Motor neuron (in vitro differentiated cells): ENCODE data around the gene PVALEF. TPM values are rescaled to one million over a fixed set of nuclear protein-coding genes. Genes with fewer than 3 reads are reported as not detected.

Source experiments
- ATAC-seq, 8 experiments: fragments of 200-7000 bp; cut with Tn5 transposase; replicated peaks in 6 of 8; 2 replicates each; pipeline ENCODE4 v1.8.0; 2021; ENCODE audit warnings: mild to moderate bottlenecking in 8 of 8, moderate library complexity in 8 of 8
- H3K27ac ChIP-seq, 2 donors: fragments of 250-450 bp; sonication (Bioruptor Pico); 2 replicates each; pipeline ENCODE4 v1.9.0; 2021; ENCODE audit warnings: antibody characterized with exemption in 2 of 2, mild to moderate bottlenecking in 2 of 2, moderate library complexity in 1 of 2
- H3K4me1 ChIP-seq, 2 donors: fragments of 250-450 bp; sonication (Bioruptor Pico); replicated peaks in 1 of 2; 2 replicates each; pipeline ENCODE4 v1.6.1; 2021; ENCODE audit warnings: antibody characterized with exemption in 2 of 2, mild to moderate bottlenecking in 2 of 2, moderate library complexity in 1 of 2
- H3K4me3 ChIP-seq, 5 donors: fragments of 250-450 bp; sonication (Bioruptor Pico); 2 replicates each; pipeline ENCODE4 v1.9.0; 2021; ENCODE audit warnings: antibody characterized with exemption in 5 of 5, mild to moderate bottlenecking in 5 of 5, moderate library complexity in 4 of 5
- WGBS, 10 experiments: fragments of 450-650 bp; shearing (Covaris generic); methylation state at CpG; one replicate each; pipeline ENCODE4 v1.0.0; 2022; 5-methylcytosine and 5-hydroxymethylcytosine counted together
- in situ Hi-C, 9 experiments: fragments of 400-800 bp; cut with MboI; loops; one replicate each; pipeline ENCODE4 v1.15.0; 2021; ENCODE audit warnings: low sequenced_read_pairs in 9 of 9, low pct_unique_long_range_greater_than_20kb in 2 of 9; ENCODE audit not compliant: unreplicated experiment in 9 of 9
- total RNA-seq, 8 experiments: library from RNA; unstranded; fragments of 300-600 nt; gene quantifications; 2 replicates each; pipeline versions ENCODE4 v1.2.3 to v1.2.4, GENCODE V29; 2022

The PVALEF gene
- total RNA-seq, 8 experiments from 2014 or later, result 0.16 to 0.24 (median 0.21) TPM; not detected in 4

- 50 to 100% (median 70%) methylated on average over 1 to 4 of the region's 26 CpGs; no CpG with 5 or more reads in 6 of the 10 experiments for WGBS, 10 experiments
Observed at GRCh38 chr17:81187586-81188490, 22.5 kb downstream of the PVALEF start.

GRCh38 chr17:81188491-81188840, 23.2 kb downstream of the PVALEF start:
- 90 to 100% (median 93%) methylated on average over 2 to 5 of the region's 12 CpGs; no CpG with 5 or more reads in 6 of the 10 experiments for WGBS, 10 experiments
- ATAC-seq, result no peak
- Histone ChIP-seq H3K27ac (no peak overlapping the region), H3K4me1 (no peaks in the 10 kb centered on the region), H3K4me3 (no peak overlapping the region)
- in situ Hi-C loops, result no loop called here

More at GRCh38 chr17:81187586-81188490, 22.5 kb downstream of the PVALEF start:
- peak in 1 of 8 experiments; percentile 3 for ATAC-seq
- Histone ChIP-seq H3K4me3 (no peak overlapping the region), H3K27ac (no peak overlapping the region), H3K4me1 (no peaks in the 10 kb centered on the region)
- in situ Hi-C loops, result no loop called here

- no peaks in the 10 kb centered on the region for H3K4me1 ChIP-seq
- H3K4me3 ChIP-seq, result no peak overlapping the region
- 100% methylated on average over 1 to 3 of the region's 7 CpGs; no CpG with 5 or more reads in 7 of the 10 experiments for WGBS, 10 experiments
- ATAC-seq, result no peak
- H3K27ac ChIP-seq, result no peak overlapping the region
- in situ Hi-C loops, result no loop called here
Observed at GRCh38 chr17:81189016-81189415, 23.7 kb downstream of the PVALEF start.

GRCh38 chr17:81189670-81190530, 24.6 kb downstream of the PVALEF start:
- in situ Hi-C loops, result no loop called here
- peak in 6 of 8 experiments; percentile 38 to 79 (median 47) for ATAC-seq
- no peaks in the 10 kb centered on the region for H3K4me1 ChIP-seq
- no peak overlapping the region for H3K27ac ChIP-seq
- 77 to 100% (median 97%) methylated on average over 3 to 7 of the region's 27 CpGs; no CpG with 5 or more reads in 6 of the 10 experiments for WGBS, 10 experiments
- H3K4me3 ChIP-seq, result no peak overlapping the region

- in situ Hi-C loops, result no loop called here
- Histone ChIP-seq H3K4me1 (no peaks in the 10 kb centered on the region), H3K4me3 (no peak overlapping the region), H3K27ac (no peak overlapping the region)
- no CpG with 5 or more reads among the region's 28 CpGs for WGBS, 10 experiments
- ATAC-seq, result no peak
Observed at GRCh38 chr17:81190591-81190990, 25.3 kb downstream of the PVALEF start.

- Histone ChIP-seq H3K4me1 (no peaks in the 10 kb centered on the region), H3K27ac (no peak overlapping the region), H3K4me3 (no peak overlapping the region)
- in situ Hi-C loops, result no loop called here
- WGBS, 10 experiments, result 50 to 93% methylated on average over 1 to 3 of the region's 20 CpGs; no CpG with 5 or more reads in 8 of the 10 experiments
- no peak for ATAC-seq
Observed at GRCh38 chr17:81191116-81191515, 25.8 kb downstream of the PVALEF start.

GRCh38 chr17:81191646-81192045, 26.3 kb downstream of the PVALEF start:
- H3K27ac ChIP-seq, result no peak overlapping the region
- in situ Hi-C loops, result no loop called here
- no peak for ATAC-seq
- H3K4me3 ChIP-seq, result no peak overlapping the region
- WGBS, 10 experiments, result 80 to 100% (median 93%) methylated on average over 1 to 5 of the region's 14 CpGs; no CpG with 5 or more reads in 6 of the 10 experiments
- no peaks in the 10 kb centered on the region for H3K4me1 ChIP-seq

- 80 to 100% methylated on average over 1 to 3 of the region's 34 CpGs; no CpG with 5 or more reads in 8 of the 10 experiments for WGBS, 10 experiments
- no peak overlapping the region for H3K27ac ChIP-seq
- ATAC-seq, result peak in 4 of 8 experiments; percentile 1 to 76 (median 34)
- in situ Hi-C loops, result no loop called here
- no peak overlapping the region for H3K4me3 ChIP-seq
- no peaks in the 10 kb centered on the region for H3K4me1 ChIP-seq
Observed at GRCh38 chr17:81192386-81193050, 27.2 kb downstream of the PVALEF start.

GRCh38 chr17:81193051-81193410, 27.7 kb downstream of the PVALEF start:
- H3K27ac ChIP-seq, result no peak overlapping the region
- 88% methylated on average over 5 of the region's 17 CpGs; no CpG with 5 or more reads in 9 of the 10 experiments for WGBS, 10 experiments
- no peaks in the 10 kb centered on the region for H3K4me1 ChIP-seq
- in situ Hi-C loops, result no loop called here
- no peak overlapping the region for H3K4me3 ChIP-seq
- no peak for ATAC-seq

GRCh38 chr17:81193470-81194224, 28.3 kb downstream of the PVALEF start:
- H3K27ac ChIP-seq, result no peak overlapping the region
- 67 to 100% (median 92%) methylated on average over 1 to 17 of the region's 38 CpGs; no CpG with 5 or more reads in 4 of the 10 experiments for WGBS, 10 experiments
- in situ Hi-C loops, result no loop called here

GRCh38 chr17:81194225-81194760, 29.0 kb downstream of the PVALEF start:
- Histone ChIP-seq H3K4me3 (no peak overlapping the region), H3K27ac (no peak overlapping the region), H3K4me1 (no peaks in the 10 kb centered on the region)
- in situ Hi-C loops, result no loop called here
- no peak for ATAC-seq
- WGBS, 10 experiments, result 80 to 90% (median 82%) methylated on average over 1 to 7 of the region's 21 CpGs; no CpG with 5 or more reads in 5 of the 10 experiments

More at GRCh38 chr17:81193470-81194224, 28.3 kb downstream of the PVALEF start:
- Histone ChIP-seq H3K4me3 (no peak overlapping the region), H3K4me1 (no peaks in the 10 kb centered on the region)
- ATAC-seq, result peak in 2 of 8 experiments; percentile 41 to 45
